B cell (primary cell): ENCODE data around the gene CBX6. TPM values are rescaled to one million over a fixed set of nuclear protein-coding genes. Genes with fewer than 3 reads are reported as not detected.

ENCODE experiments used
- ATAC-seq: fragments of 200-7000 bp; cut with Tn5 transposase; one replicate; pipeline ENCODE4 v1.10.0; 2021; ENCODE audit warnings: low read depth, mild to moderate bottlenecking, moderate number of reproducible peaks, moderate library complexity
- CTCF ChIA-PET: fragments of 350-600 bp; sonication (Branson Sonifier 250); formaldehyde crosslinking; loops from one replicate; lab custom pipeline; 2021; ENCODE audit warnings: antibody characterized with exemption, inconsistent platforms; lab: Charles Lee
- POLR2A ChIA-PET: fragments of 350-600 bp; sonication (Branson Sonifier 250); formaldehyde crosslinking; loops from one replicate; lab custom pipeline; 2021; ENCODE audit warnings: antibody characterized with exemption; lab: Charles Lee
- DNase-seq: peaks from one replicate; pipeline ENCODE4 v3.0.0; 2013
- H2AFZ ChIP-seq: 2 replicates; pipeline ENCODE4 v1.6.1; 2012; ENCODE audit warnings: mild to moderate bottlenecking, low read depth, low read length; ENCODE audit not compliant: insufficient read depth, poor library complexity, severe bottlenecking
- H3K27ac ChIP-seq, 2 donors: 1 replicate in 1 of 2; 2 replicates in 1 of 2; pipeline ENCODE4 v1.5.1; 2012 to 2013; ENCODE audit warnings: low read length in 2 of 2, mild to moderate bottlenecking in 2 of 2, moderate library complexity in 1 of 2
- H3K27me3 ChIP-seq, 4 experiments: fragments of 200-600 bp in 1 of 4; sonication (generic) in 1 of 4; replicated peaks in 1 of 4; 1 replicate in 2 of 4; 2 replicates in 2 of 4; pipeline versions ENCODE4 v1.6.1 to v1.7.0; 2013 to 2016; ENCODE audit warnings: low read length in 3 of 4, mild to moderate bottlenecking in 2 of 4, mixed read lengths in 1 of 4, moderate library complexity in 1 of 4; ENCODE audit not compliant: insufficient read depth in 4 of 4, control insufficient read depth in 3 of 4; ENCODE audit errors: control extremely low read depth in 1 of 4
- H3K36me3 ChIP-seq, 2 experiments: replicated peaks in 1 of 2; 1 replicate in 1 of 2; 2 replicates in 1 of 2; pipeline versions ENCODE4 v1.6.1 to v1.7.1; 2013; ENCODE audit warnings: low read length in 1 of 2; ENCODE audit not compliant: insufficient read depth in 2 of 2, control insufficient read depth in 1 of 2; ENCODE audit errors: control extremely low read depth in 1 of 2, extremely low read depth in 1 of 2
- H3K4me1 ChIP-seq, 2 donors: fragments of 200-600 bp in 1 of 2; sonication (generic) in 1 of 2; 1 replicate in 1 of 2; 2 replicates in 1 of 2; pipeline versions ENCODE4 v1.5.1 to v1.6.1; 2013 to 2017; ENCODE audit warnings: low read length in 2 of 2; ENCODE audit not compliant: control insufficient read depth in 2 of 2, insufficient read depth in 2 of 2
- H3K4me2 ChIP-seq: replicated peaks from 2 replicates; pipeline ENCODE3; 2012; ENCODE audit warnings: mild to moderate bottlenecking, low read depth, low read length; ENCODE audit not compliant: poor library complexity, severe bottlenecking
- H3K4me3 ChIP-seq, 5 experiments: fragments of 200-600 bp in 1 of 5; sonication (generic) in 1 of 5; 1 replicate in 3 of 5; 2 replicates in 2 of 5; pipeline versions ENCODE4 v1.5.1 to v1.7.0; 2011 to 2016; ENCODE audit warnings: low read length in 4 of 5, mild to moderate bottlenecking in 4 of 5, low read depth in 2 of 5, control low read depth in 1 of 5, moderate library complexity in 1 of 5; ENCODE audit not compliant: insufficient read depth in 1 of 5; ENCODE audit errors: control extremely low read depth in 1 of 5, extremely low read depth in 1 of 5
- H3K79me2 ChIP-seq: fragments of 200-600 bp; sonication (generic); one replicate; pipeline ENCODE4 v1.6.0; 2016; ENCODE audit warnings: low read length; ENCODE audit not compliant: control insufficient read depth, insufficient read depth
- H3K9ac ChIP-seq: fragments of 200-600 bp; sonication (generic); 2 replicates; pipeline ENCODE4 v1.6.1; 2017; ENCODE audit warnings: mild to moderate bottlenecking, low read length, moderate library complexity
- H3K9me3 ChIP-seq, 3 donors: one replicate each; pipeline versions ENCODE4 v1.6.1 to v1.7.1; 2013; ENCODE audit warnings: low read length in 2 of 3; ENCODE audit not compliant: control insufficient read depth in 2 of 3, insufficient read depth in 1 of 3; ENCODE audit errors: control extremely low read depth in 1 of 3
- H4K20me1 ChIP-seq: 2 replicates; pipeline ENCODE4 v1.6.0; 2012; ENCODE audit warnings: mild to moderate bottlenecking, low read length; ENCODE audit not compliant: insufficient read depth, control insufficient read depth, poor library complexity, severe bottlenecking
- H3K27ac Mint-ChIP-seq: one replicate; pipeline ENCODE4 v1.8.0; 2021; ENCODE audit warnings: mixed read lengths
- H3K27me3 Mint-ChIP-seq: one replicate; pipeline ENCODE4 v1.8.0; 2021; ENCODE audit warnings: mixed read lengths
- H3K4me1 Mint-ChIP-seq: one replicate; pipeline ENCODE4 v1.8.0; 2021; ENCODE audit warnings: mixed read lengths
- H3K4me3 Mint-ChIP-seq: one replicate; pipeline ENCODE4 v1.8.0; 2021; ENCODE audit warnings: mixed read lengths
- H3K9me3 Mint-ChIP-seq: one replicate; pipeline ENCODE4 v1.8.0; 2022; ENCODE audit warnings: mixed read lengths; ENCODE audit not compliant: insufficient read depth
- EZH2 ChIP-seq: IDR thresholded peaks from 2 replicates; pipeline ENCODE4 v1.6.1; 2012; ENCODE audit warnings: borderline replicate concordance, low read depth, mild to moderate bottlenecking, moderate library complexity, low read length; ENCODE audit not compliant: insufficient read depth, poor library complexity, severe bottlenecking
- WGBS: methylation state at CpG from one replicate; pipeline ENCODE4 v1.1.5; 2013; ENCODE audit warnings: missing lambda C conversion rate; ENCODE audit not compliant: insufficient coverage; 5-methylcytosine and 5-hydroxymethylcytosine counted together
- intact Hi-C: fragments of 100-400 bp; cut with micrococcal nuclease; formaldehyde crosslinking; loops from one replicate; pipeline ENCODE4 v1.10.0; 2022
- polyA plus RNA-seq: library from polyadenylated mRNA; depleted of rRNA; stranded (reverse); fragments of >200 nt; gene quantifications from 2 replicates; pipeline ENCODE4 v1.2.3, GENCODE V29; 2012
- total RNA-seq, 2 donors: library from RNA; stranded (reverse); fragments of 120-200 nt in 1 of 2; gene quantifications; 1 replicate in 1 of 2; 2 replicates in 1 of 2; pipeline versions ENCODE4 v1.2.3 to v1.2.4, GENCODE V29; 2013 to 2022
- TF ChIP-seq, protein P1 (sequence below): fragments of 200-600 bp; IDR thresholded peaks from one replicate; pipeline ENCODE4 v1.8.0; 2022; ENCODE audit warnings: antibody characterized with exemption, mild to moderate bottlenecking

The CBX6 gene
- total and polyA plus RNA-seq, 2 donors (not counting 1 experiment from before 2014, with no cell fraction given): 14.9 to 55.1 TPM

DNA sequence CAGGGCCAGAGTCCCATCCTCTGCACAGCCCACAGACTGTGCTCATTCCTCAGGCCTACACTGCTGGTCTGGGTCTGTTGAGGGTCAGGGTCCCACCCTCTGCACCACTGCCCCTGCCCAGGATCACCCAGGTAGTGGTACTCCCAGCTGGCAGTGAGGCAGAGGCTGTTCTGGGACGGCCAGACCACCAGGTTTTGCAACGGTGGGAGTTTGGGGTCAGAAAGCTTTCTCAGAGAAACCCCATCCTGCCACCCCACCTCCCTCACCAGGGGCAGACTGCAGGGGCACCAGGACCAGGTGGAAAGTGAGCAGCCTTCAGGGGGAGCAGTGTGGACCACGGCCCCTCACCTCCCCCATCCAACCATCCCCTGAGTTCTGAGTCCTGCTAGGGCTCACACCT, 39.0 kb downstream of the CBX6 start:
- DNase-seq: no peak
- H3K4me3 Mint-ChIP-seq: no peak overlapping the region
- H3K27ac ChIP-seq: no peak overlapping the region
- H4K20me1 ChIP-seq: no peaks in the 10 kb centered on the region
- no peaks in the 10 kb centered on the region for H3K4me1 Mint-ChIP-seq
- no peak overlapping the region for H3K27ac Mint-ChIP-seq
- no peak overlapping the region for H3K9ac ChIP-seq
- no peak for ATAC-seq
- intact Hi-C loops: no loop called here
- no peaks in the 10 kb centered on the region for H3K79me2 ChIP-seq
- H3K4me1 ChIP-seq: no peaks in the 10 kb centered on the region
- TF ChIP-seq, protein P1, sequence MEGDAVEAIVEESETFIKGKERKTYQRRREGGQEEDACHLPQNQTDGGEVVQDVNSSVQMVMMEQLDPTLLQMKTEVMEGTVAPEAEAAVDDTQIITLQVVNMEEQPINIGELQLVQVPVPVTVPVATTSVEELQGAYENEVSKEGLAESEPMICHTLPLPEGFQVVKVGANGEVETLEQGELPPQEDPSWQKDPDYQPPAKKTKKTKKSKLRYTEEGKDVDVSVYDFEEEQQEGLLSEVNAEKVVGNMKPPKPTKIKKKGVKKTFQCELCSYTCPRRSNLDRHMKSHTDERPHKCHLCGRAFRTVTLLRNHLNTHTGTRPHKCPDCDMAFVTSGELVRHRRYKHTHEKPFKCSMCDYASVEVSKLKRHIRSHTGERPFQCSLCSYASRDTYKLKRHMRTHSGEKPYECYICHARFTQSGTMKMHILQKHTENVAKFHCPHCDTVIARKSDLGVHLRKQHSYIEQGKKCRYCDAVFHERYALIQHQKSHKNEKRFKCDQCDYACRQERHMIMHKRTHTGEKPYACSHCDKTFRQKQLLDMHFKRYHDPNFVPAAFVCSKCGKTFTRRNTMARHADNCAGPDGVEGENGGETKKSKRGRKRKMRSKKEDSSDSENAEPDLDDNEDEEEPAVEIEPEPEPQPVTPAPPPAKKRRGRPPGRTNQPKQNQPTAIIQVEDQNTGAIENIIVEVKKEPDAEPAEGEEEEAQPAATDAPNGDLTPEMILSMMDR: no peak
- TF ChIP-seq EZH2: no peak
- H3K36me3 ChIP-seq: no peaks in the 10 kb centered on the region
- POLR2A ChIA-PET: no interaction called here
- CTCF ChIA-PET: no interaction called here
- WGBS: 83% methylated on average over 2 of the region's 3 CpGs
- H3K4me2 ChIP-seq: no peak overlapping the region
- peaks cover 0 to 9% (median 0%) of the 10 kb centered on the region in 4 experiments for H3K27me3 ChIP-seq
- peaks cover 26% of the 10 kb centered on the region for H3K27me3 Mint-ChIP-seq
- peaks cover 0 to 11% (median 0%) of the 10 kb centered on the region in 3 donors for H3K9me3 ChIP-seq
- H3K4me3 ChIP-seq: no peak overlapping the region
- H2AFZ ChIP-seq: no peak overlapping the region
- no peaks in the 10 kb centered on the region for H3K9me3 Mint-ChIP-seq

DNA sequence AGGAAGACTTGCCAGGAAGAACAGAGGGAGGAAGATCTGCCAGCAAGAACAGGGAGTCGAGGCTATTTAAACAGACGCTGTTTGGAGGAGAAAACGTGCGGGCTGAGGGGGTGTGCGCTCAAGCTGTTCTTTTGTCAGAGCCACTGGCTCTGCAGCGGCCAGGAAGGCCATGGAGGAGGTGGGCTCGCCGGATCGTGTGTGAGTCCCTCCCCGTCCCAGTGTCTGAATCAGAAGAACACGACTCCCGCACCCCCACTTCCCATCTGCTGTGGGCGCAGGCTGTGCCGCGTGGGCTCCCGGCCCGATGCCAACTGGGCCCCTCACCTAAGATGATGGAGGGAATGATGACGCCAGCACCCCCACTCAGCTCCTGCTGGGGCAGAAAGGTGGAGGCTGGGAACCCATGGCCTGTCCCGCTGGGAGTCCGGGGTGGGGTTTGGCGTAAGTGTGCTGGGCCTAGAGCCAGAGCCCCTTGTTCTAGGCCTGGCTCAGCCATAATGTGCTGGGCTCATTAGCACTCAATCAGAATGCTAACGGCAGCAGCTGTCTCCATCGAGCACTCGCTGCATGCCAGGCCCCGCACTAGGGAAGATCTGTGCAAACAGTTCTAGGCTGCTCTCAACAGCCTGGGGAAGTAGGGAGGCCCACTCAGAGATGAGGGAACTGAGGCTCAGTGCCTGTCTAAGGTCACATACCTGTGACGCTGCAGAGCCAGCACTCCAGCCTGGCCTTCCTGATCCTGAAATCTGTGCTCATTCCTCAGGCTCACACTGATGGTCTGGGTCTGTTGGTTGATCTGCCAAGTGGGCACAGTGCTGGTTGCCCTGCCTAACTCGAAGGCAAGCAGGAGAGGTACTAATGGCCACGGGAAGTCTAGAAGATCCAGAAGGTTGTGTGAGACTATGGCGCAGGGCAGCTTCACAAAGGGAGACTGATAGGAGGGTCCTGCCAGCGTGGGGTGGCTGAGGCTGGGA, 39.7 kb downstream of the CBX6 start:
- Histone ChIP-seq H3K4me2 (no peak overlapping the region), H3K9me3 (peaks cover 0 to 11% (median 0%) of the 10 kb centered on the region in 3 donors), H3K27ac (no peak overlapping the region), H3K4me1 (no peaks in the 10 kb centered on the region), H4K20me1 (no peaks in the 10 kb centered on the region), H3K36me3 (no peaks in the 10 kb centered on the region), H3K79me2 (no peaks in the 10 kb centered on the region), H2AFZ (no peak overlapping the region), H3K9ac (no peak overlapping the region), H3K27me3 (peaks cover 0 to 8% (median 0%) of the 10 kb centered on the region in 4 experiments), H3K4me3 (no peak overlapping the region)
- intact Hi-C loops: no loop called here
- Mint-ChIP-seq H3K4me1 (no peaks in the 10 kb centered on the region), H3K4me3 (no peak overlapping the region), H3K27ac (no peak overlapping the region), H3K9me3 (no peaks in the 10 kb centered on the region), H3K27me3 (peaks cover 28% of the 10 kb centered on the region)
- DNase-seq: no peak
- WGBS: 95% methylated on average over 29 of the region's 30 CpGs
- CTCF ChIA-PET: no interaction called here
- TF ChIP-seq, protein P1: no peak
- no peak for TF ChIP-seq EZH2
- ATAC-seq: no peak
- POLR2A ChIA-PET: no interaction called here
